ENCODE data around the gene TMEM81. TPM values are rescaled to one million over a fixed set of nuclear protein-coding genes. Genes with fewer than 3 reads are reported as not detected.

The TMEM81 gene
- total RNA-seq, 1 donor from 2014 or later: 5.8 TPM

DNA sequence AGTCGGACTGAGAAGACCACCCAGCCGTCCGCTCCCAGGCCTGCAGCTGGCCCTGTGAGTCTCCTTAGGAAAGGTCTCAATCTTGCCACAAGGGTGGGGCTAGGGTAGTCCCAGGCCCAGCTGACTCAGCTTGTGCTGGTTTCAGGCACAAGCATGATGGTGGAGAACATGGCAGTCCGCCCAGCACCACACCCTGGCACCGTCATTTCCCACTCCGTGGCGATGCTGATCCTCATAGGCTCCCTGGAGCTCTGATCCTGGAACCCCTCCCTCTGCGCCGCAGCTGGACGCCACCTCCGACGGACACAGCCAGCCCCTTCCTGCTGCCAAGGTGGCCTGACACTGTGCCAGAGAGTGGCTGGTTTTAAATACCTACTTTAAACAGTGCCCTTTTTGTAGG lies 10.7 kb downstream of the TMEM81 start:
- Mint-ChIP-seq H3K4me3 (no peak overlapping the region), H3K27ac (no peak overlapping the region), H3K9me3 (no peaks in the 10 kb centered on the region), H3K36me3 (no peaks in the 10 kb centered on the region), H3K4me1 (ENCODE audit: unreplicated experiment) (no peaks in the 10 kb centered on the region), H3K27me3 (peaks cover 4% of the 10 kb centered on the region)
- TF ChIP-seq, protein P1, sequence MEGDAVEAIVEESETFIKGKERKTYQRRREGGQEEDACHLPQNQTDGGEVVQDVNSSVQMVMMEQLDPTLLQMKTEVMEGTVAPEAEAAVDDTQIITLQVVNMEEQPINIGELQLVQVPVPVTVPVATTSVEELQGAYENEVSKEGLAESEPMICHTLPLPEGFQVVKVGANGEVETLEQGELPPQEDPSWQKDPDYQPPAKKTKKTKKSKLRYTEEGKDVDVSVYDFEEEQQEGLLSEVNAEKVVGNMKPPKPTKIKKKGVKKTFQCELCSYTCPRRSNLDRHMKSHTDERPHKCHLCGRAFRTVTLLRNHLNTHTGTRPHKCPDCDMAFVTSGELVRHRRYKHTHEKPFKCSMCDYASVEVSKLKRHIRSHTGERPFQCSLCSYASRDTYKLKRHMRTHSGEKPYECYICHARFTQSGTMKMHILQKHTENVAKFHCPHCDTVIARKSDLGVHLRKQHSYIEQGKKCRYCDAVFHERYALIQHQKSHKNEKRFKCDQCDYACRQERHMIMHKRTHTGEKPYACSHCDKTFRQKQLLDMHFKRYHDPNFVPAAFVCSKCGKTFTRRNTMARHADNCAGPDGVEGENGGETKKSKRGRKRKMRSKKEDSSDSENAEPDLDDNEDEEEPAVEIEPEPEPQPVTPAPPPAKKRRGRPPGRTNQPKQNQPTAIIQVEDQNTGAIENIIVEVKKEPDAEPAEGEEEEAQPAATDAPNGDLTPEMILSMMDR (conservative IDR thresholded peaks at IDR 0.05): no peak
- DNase-seq (ENCODE audit: extremely low spot score, unreplicated experiment): no peak

DNA sequence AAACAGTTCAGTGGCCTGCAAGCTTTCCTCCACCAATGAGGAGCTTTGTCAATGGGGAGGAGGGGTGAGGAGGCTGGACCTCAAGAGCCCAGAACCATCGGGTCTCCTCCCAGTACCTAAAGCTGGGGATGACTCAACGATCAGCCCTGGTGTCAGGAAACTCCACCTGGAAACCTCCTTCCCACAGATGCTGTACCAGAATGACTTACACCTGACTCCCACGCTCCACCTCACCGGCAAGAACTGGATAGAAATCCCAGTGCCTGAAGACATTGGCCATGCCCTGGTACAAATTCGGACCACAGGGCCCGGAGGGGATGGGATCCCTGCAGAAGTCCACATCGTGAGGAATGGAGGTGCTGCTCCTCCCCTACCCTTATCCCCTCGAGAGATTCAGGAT lies 11.4 kb downstream of the TMEM81 start:
- Mint-ChIP-seq H3K27ac (no peak overlapping the region), H3K27me3 (peaks cover 4% of the 10 kb centered on the region), H3K4me3 (no peak overlapping the region), H3K9me3 (no peaks in the 10 kb centered on the region), H3K4me1 (ENCODE audit: unreplicated experiment) (no peaks in the 10 kb centered on the region), H3K36me3 (no peaks in the 10 kb centered on the region)
- DNase-seq (ENCODE audit: extremely low spot score, unreplicated experiment): no peak
- TF ChIP-seq, protein P1 (conservative IDR thresholded peaks at IDR 0.05): no peak

DNA sequence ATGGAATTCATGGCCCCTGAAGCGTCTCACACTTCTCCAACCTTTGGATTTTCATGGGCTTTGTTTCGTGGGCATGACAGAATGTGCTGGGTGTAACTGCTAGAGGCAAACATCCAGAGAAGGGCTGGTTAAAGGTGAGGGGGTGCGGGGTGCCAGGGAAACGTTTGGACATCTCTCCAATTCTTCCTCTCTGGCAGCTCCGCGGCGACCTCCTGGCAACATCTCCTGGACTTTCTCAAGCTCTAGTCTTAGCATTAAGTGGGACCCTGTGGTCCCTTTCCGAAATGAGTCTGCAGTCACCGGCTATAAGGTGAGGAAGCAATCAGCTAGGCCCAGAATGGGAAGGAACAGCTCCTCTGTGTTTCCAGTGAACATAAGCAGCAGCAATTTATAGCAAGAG lies 12.0 kb downstream of the TMEM81 start:
- no peak for DNase-seq (ENCODE audit: extremely low spot score, unreplicated experiment)
- Mint-ChIP-seq H3K27me3 (peaks cover 4% of the 10 kb centered on the region), H3K4me1 (ENCODE audit: unreplicated experiment) (no peaks in the 10 kb centered on the region), H3K27ac (no peak overlapping the region), H3K36me3 (no peaks in the 10 kb centered on the region), H3K9me3 (no peaks in the 10 kb centered on the region), H3K4me3 (no peak overlapping the region)
- TF ChIP-seq, protein P1 (conservative IDR thresholded peaks at IDR 0.05): no peak

DNA sequence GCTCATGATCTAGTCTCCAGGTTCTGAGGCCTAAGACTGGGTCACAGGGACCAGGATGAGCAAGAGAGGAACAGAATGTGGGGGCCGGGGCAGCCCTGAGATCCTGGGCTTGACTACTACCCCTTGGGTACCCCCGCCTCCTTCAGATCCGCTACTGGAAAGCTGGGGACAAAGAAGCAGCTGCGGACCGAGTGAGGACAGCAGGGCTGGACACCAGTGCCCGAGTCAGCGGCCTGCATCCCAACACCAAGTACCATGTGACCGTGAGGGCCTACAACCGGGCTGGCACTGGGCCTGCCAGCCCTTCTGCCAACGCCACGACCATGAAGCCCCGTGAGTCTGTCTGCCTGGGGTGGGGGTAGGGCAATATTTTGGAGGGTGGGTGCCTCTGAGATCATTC lies 12.5 kb downstream of the TMEM81 start:
- Mint-ChIP-seq H3K4me1 (ENCODE audit: unreplicated experiment) (no peaks in the 10 kb centered on the region), H3K9me3 (no peaks in the 10 kb centered on the region), H3K36me3 (no peaks in the 10 kb centered on the region), H3K27ac (no peak overlapping the region), H3K4me3 (no peak overlapping the region), H3K27me3 (peaks cover 4% of the 10 kb centered on the region)
- TF ChIP-seq, protein P1 (conservative IDR thresholded peaks at IDR 0.05): no peak
- no peak for DNase-seq (ENCODE audit: extremely low spot score, unreplicated experiment)

DNA sequence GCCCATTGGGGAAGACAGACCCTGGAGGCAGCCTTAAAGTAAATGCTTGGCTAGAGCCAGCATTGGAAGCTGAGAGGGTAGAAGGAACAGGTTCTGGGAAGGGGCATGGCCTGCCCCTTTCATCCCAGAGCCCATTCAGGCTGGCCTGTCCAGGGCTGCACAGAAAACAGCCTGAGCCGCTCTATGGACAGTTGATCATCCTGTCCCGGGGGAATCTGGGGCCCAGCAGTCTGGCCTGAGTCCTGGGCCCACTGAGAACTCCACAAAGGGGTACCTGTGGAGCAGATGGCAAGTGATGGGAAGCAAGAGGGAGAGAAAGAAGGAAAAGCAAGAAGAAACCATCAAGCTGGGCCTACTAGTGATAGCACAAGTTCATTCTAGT lies 13.2 kb downstream of the TMEM81 start:
- TF ChIP-seq, protein P1 (conservative IDR thresholded peaks at IDR 0.05): no peak
- DNase-seq (ENCODE audit: extremely low spot score, unreplicated experiment): no peak
- H3K9me3 Mint-ChIP-seq: no peaks in the 10 kb centered on the region
- H3K27ac Mint-ChIP-seq: no peak overlapping the region
- H3K36me3 Mint-ChIP-seq: no peaks in the 10 kb centered on the region
- H3K4me3 Mint-ChIP-seq: no peak overlapping the region
- no peaks in the 10 kb centered on the region for H3K4me1 Mint-ChIP-seq (ENCODE audit: unreplicated experiment)
- peaks cover 9% of the 10 kb centered on the region for H3K27me3 Mint-ChIP-seq

Measured in type B pancreatic cell (in vitro differentiated cells).